HG03175 (cell line): ENCODE measurements around the gene CORO6.

ENCODE experiments used
- ATAC-seq: cut with Tn5 transposase; IDR thresholded peaks from one replicate; pipeline ENCODE4 v1.9.1; 2021; ENCODE audit warnings: mild to moderate bottlenecking, moderate library complexity; ENCODE audit not compliant: unreplicated experiment

CORO6 gene

GRCh38 chr17:29613856-29614255 lies 8.9 kb downstream of the CORO6 start:
- no peak for ATAC-seq

GRCh38 chr17:29613352-29613837 lies 9.3 kb downstream of the CORO6 start:
- ATAC-seq, result no peak

GRCh38 chr17:29612404-29613280 lies 10.1 kb downstream of the CORO6 start:
- ATAC-seq, result no peak

GRCh38 chr17:29612094-29612403 lies 10.7 kb downstream of the CORO6 start:
- no peak for ATAC-seq

GRCh38 chr17:29611351-29612093 lies 11.2 kb downstream of the CORO6 start:
- ATAC-seq, result no peak

GRCh38 chr17:29610395-29610794 lies 12.3 kb downstream of the CORO6 start:
- no peak for ATAC-seq

GRCh38 chr17:29608986-29609385 lies 13.7 kb downstream of the CORO6 start:
- ATAC-seq, result no peak

- no peak for ATAC-seq
Observed at GRCh38 chr17:29607557-29608195, 15.0 kb downstream of the CORO6 start.

GRCh38 chr17:29603109-29603674 lies 19.5 kb downstream of the CORO6 start:
- ATAC-seq, result no peak

- ATAC-seq, result no peak
Observed at GRCh38 chr17:29597361-29598172, 25.1 kb downstream of the CORO6 start.

GRCh38 chr17:29596811-29597210 lies 25.9 kb downstream of the CORO6 start:
- no peak for ATAC-seq

GRCh38 chr17:29595943-29596774 lies 26.6 kb downstream of the CORO6 start:
- no peak for ATAC-seq

GRCh38 chr17:29595107-29595942 lies 27.4 kb downstream of the CORO6 start:
- ATAC-seq, result no peak

GRCh38 chr17:29594519-29595090 lies 28.1 kb downstream of the CORO6 start:
- ATAC-seq, result no peak

GRCh38 chr17:29593591-29594518 lies 28.9 kb downstream of the CORO6 start:
- ATAC-seq, result no peak

- ATAC-seq, result no peak
Observed at GRCh38 chr17:29592850-29593551, 29.7 kb downstream of the CORO6 start, which contains the start of gene ANKRD13B. Gene ANKRD13B (plus strand): TSS chr17:29593132. CDS start chr17:29593622, 490 bp downstream.
